Astrocyte of the hippocampus (primary cell): Measurements from ENCODE around the gene H1-8.

Experiments used
- DNase-seq: peaks from one replicate; pipeline ENCODE4 v3.0.0; 2011; ENCODE audit warnings: low read depth, low spot score

The H1-8 gene

GRCh38 chr3:129556358-129556695 lies 13.4 kb downstream of the H1-8 start:
- no peak for DNase-seq

- DNase-seq = no peak
Measured at GRCh38 chr3:129556890-129557547, 14.0 kb downstream of the H1-8 start.

DNA sequence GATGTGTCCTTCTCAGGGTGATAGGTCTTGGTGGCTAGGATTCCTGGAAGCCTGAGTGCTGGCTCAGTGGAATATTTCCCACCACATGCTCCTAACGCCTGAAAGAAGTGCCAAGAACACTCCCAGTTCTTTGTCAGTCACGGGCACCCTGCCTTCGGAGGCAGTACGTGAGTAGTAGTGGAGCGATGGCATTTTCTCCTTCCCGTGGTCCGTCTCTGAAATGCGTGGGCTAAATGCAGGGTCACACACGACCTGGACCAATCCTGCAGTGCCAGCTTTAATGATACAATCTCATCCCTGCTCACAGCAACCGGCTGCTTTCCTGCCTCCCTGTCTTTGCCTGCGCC lies 14.5 kb downstream of the H1-8 start:
- DNase-seq = peak; percentile 83

- DNase-seq = peak; percentile 39
Measured at GRCh38 chr3:129558081-129558771, 15.3 kb downstream of the H1-8 start.

DNA sequence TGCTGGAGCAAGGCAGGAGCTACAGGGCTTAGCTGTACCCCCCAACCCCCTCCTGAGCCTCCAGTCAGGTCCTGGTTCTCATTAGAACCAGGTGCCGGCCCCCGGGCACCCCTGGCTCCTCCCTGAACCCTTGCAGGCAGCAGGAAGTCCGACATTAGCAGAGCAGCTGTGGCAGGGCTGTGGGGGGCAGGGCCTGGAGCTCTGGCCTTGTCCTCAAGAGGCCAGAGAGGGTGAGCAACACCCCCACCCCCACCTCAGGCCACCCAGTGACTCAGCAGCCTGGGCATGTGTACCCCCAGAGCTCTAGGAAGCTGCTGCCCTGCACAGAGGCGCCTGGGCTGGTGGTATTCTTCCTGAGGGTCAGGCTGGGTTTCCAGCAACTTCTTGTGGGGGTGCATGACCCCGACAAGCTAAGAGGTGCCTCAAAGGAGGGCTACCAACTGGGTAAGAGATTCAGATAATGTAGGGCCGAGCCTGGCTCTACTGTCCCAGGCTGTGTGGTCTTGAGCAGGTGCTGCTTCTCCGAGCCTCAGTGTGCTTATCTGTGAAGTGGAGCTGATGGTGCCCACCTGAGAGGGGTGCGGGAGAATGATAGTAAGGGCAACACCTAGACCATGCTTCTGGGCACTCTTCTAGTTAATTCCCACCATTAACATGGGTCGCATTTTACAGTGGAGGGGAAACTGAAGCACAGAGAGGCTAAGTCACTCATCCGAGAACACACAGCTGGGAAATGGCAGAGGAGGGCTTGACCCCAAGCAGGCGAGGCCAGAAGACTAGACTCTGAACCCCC lies 16.0 kb downstream of the H1-8 start:
- peak; percentile 76 for DNase-seq

GRCh38 chr3:129559565-129560079 lies 16.6 kb downstream of the H1-8 start:
- no peak for DNase-seq

- DNase-seq = peak; percentile 72
Measured at GRCh38 chr3:129560269-129560787, 17.4 kb downstream of the H1-8 start.

- DNase-seq = peak; percentile 92
Measured at GRCh38 chr3:129560911-129561594, 18.1 kb downstream of the H1-8 start.

GRCh38 chr3:129561619-129562248 lies 18.8 kb downstream of the H1-8 start:
- DNase-seq = no peak

- no peak for DNase-seq
Measured at GRCh38 chr3:129562803-129563202, 19.8 kb downstream of the H1-8 start.

- no peak for DNase-seq
Measured at GRCh38 chr3:129563332-129563731, 20.4 kb downstream of the H1-8 start.

DNA sequence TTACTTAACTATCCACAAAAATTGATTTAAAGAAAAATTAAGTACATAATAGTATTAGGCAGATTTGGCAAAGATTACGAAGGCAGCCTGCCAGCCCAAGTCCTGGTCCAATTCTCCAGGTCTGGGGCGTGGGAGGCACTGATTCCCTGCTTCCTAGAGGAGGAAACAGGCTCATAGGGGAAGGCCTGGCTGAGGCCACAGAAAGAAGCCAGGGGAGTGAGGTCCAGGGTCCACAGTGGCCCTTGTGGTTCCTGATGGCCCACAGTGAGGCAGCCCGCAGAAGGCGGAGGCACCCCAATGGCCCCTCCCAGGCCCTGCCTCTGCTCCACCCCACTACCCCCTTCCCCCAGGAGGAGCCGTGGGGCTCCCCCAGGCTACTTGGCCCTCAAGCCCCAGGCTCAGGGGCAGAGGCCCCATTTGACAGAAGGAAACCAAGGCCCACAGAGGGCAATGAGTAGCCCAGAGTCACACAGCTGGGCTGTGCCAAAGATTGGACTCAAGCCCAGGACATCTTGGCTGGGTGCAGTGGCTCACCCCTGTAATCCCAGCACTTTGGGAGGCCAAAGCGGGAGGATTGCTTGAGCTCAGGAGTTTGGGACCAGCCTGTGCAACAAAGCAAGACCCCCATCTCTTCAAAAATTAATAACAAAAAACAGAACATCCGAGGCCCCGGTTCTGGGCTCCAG lies 21.0 kb downstream of the H1-8 start:
- no peak for DNase-seq

GRCh38 chr3:129564981-129565644 lies 22.1 kb downstream of the H1-8 start:
- DNase-seq = no peak

GRCh38 chr3:129565902-129566301 lies 22.9 kb downstream of the H1-8 start:
- DNase-seq = no peak

DNA sequence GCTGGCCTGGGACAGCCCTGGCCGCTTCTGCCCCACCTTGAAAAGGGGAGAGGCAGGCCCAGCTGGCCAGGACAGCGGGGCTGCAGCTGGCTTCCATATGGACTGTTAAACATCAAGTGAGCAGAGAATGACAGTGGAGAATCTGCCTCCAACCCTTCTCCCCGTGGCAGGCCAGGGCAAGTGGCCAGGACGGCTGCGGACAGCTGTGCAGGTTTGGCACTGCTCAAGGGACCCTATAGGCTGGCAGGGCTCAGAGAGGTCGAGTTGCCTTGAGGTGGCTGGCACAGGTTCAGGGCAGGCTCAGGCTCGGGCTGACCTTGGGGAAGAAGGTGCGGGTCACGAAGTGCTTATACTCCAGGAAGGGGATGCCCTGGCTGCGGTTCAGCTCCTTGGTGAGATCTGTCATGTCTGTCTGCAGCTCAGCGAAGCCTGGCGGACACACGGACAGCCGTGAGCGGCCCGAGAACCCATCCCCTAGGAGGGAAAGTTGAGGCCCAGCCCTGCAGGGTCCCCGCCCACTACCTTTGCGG lies 24.3 kb downstream of the H1-8 start:
- no peak for DNase-seq

GRCh38 chr3:129567939-129568338 lies 25.0 kb downstream of the H1-8 start:
- no peak for DNase-seq

DNA sequence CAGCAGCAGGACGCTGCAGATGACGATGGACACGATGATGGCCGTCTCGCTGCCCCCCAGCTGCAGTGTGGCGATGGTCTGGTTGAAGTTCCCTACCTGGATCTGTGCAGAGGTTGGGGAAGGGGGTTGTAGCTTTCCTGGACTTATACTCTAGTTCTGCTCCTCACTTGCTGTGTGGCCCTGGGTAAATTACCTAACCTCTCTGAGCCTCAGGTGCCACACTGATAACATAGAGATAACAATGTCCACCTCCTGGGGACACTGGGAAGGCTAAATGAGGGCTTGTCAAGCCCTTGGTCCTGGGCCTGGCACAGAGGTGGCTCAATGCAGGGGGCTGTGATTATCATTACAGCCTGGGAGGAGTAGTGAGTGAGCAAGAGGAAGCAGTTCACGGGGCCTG lies 26.9 kb downstream of the H1-8 start:
- no peak for DNase-seq

- no peak for DNase-seq
Measured at GRCh38 chr3:129571605-129572547, 28.9 kb downstream of the H1-8 start.

DNA sequence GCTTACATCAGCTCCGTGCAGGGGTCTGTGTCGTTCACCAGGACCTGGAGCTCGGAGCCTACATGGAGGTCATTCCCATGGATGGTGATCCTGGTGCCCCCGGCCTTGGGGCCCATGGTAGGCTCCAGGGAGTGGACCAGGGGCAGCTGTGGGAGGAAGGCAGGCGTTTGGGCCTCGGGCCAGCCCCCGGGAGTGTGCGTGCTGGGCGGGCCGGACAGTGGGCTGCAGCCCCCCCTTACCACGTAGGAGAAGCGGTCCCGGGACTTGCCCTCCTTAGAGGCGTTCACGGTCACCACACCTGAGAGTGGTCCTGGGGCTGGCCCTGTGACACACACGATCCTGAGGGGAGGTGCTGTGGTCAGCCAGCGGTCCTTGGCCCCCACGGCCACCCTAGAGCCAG lies 29.6 kb downstream of the H1-8 start:
- DNase-seq = no peak
